Measurements from ENCODE around the gene EPHB4.

Gene EPHB4

DNA sequence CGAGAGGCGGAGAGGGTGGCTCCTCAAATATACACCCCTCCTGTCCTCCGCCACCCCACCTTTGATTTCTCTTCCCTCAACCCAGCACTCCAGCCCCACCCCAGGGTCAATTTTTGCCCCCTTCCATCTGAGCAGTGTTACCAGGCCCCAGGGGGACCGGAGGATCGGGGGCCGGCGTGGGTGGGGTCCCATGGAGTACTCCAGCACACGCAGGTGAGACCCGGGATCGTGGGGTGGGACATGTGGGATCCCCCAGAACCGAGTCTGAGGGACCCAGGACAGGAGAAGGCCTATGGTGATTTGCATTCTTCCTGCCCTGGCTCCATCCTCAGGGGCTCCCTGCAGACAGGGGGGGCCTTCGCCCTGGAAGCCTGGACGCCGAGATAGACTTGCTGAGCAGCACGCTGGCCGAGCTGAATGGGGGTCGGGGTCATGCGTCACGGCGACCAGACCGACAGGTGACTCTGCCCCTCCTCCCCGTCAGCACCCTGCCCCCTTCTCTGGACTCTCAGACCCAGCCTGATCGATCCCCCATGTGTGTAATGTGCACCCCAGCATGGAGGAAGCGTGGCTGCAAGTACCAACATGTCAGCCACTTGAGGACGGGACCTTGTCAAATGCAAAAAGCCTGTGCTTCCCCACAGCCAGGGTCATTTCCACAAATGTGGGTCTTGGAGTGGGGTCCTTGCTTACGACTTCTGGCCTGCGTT lies 40.6 kb upstream of the EPHB4 start:
- Histone ChIP-seq H3K36me3 (no peaks in the 10 kb centered on the region; the same call in 1 of the 2 replicates), H3K4me1 (peaks cover 9% of the 10 kb centered on the region), H3K27me3 (no peaks in the 10 kb centered on the region), H3K4me3 (ENCODE audit: low read depth, low read length) (no peak overlapping the region), H3K9me3 (no peaks in the 10 kb centered on the region)
- TF ChIP-seq, protein P1, sequence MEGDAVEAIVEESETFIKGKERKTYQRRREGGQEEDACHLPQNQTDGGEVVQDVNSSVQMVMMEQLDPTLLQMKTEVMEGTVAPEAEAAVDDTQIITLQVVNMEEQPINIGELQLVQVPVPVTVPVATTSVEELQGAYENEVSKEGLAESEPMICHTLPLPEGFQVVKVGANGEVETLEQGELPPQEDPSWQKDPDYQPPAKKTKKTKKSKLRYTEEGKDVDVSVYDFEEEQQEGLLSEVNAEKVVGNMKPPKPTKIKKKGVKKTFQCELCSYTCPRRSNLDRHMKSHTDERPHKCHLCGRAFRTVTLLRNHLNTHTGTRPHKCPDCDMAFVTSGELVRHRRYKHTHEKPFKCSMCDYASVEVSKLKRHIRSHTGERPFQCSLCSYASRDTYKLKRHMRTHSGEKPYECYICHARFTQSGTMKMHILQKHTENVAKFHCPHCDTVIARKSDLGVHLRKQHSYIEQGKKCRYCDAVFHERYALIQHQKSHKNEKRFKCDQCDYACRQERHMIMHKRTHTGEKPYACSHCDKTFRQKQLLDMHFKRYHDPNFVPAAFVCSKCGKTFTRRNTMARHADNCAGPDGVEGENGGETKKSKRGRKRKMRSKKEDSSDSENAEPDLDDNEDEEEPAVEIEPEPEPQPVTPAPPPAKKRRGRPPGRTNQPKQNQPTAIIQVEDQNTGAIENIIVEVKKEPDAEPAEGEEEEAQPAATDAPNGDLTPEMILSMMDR (IDR thresholded peaks at IDR 0.05; ENCODE audit: low read depth, low read length), result no peak
- no peak for DNase-seq

DNA sequence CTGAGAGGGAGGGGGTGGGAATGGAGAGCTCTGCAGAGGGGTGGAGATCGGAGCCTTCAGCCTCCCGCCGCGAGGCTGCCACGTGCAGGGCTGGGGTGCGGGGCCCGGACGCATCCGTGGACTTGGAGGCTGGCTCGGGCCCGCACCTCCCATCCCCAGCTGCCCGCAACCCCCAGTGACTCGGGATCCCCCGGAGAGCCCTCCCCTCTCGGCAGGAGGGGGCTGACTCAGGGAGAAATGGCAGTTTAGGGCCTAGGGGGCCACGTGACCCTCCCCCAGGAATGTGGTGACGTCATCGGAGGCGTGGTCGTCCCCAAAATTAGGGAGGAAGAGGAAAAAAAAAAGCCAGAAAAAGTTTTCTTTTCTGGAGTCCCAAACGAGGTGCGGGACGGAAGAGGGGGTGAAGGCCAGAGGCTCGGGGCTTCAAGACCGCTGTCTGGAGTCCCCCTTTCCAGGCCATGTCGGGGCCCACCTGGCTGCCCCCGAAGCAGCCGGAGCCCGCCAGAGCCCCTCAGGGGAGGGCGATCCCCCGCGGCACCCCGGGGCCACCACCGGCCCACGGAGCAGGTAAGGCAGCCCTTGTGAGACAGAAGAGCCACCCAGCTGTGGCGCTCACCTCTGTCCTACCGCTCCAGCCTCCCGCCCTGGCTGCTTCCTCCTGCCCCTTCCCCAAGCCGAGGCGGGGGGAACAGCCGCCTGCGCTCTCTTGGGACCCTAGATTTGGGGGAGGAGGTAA lies 39.9 kb upstream of the EPHB4 start, which contains the start of gene TRIP6:
Gene TRIP6, plus strand, starts transcription at position 348 of the 736 bp plus-strand sequence. Its CDS starts 111 bp downstream, at position 459.
- Histone ChIP-seq H3K4me3 (ENCODE audit: low read depth, low read length) (no peak within 1 kb of the TSS), H3K4me1 (peaks cover 9% of the 10 kb centered on the region)

DNA sequence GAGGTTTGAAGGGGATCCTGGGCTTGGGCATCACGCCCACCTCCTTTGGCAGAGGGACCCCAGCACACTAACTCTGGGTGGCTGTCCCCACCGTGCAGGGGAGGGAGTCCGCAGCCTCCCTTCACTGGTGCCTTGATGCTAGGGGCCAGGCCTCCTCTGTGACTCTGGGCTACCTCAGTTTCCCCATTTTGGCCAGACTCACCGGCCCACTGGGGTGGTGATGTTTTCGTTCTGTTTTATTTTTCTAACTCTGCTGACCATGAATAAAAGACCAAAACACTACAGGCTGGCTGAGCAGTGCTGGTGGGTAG lies 39.4 kb upstream of the EPHB4 start:
- H3K4me3 ChIP-seq (ENCODE audit: low read depth, low read length), result no peak overlapping the region
- TF ChIP-seq, protein P1 (IDR thresholded peaks at IDR 0.05; ENCODE audit: low read depth, low read length), result no peak
- H3K27me3 ChIP-seq, result no peaks in the 10 kb centered on the region
- H3K4me1 ChIP-seq, result peaks cover 9% of the 10 kb centered on the region
- H3K36me3 ChIP-seq, result no peaks in the 10 kb centered on the region; the same call in 1 of the 2 replicates
- DNase-seq, result no peak
- H3K9me3 ChIP-seq, result no peaks in the 10 kb centered on the region

More for the DNA sequence above, 39.9 kb upstream of the EPHB4 start, which contains the start of gene TRIP6:
- Histone ChIP-seq H3K27me3 (no peaks in the 10 kb centered on the region), H3K9me3 (no peaks in the 10 kb centered on the region), H3K36me3 (no peaks in the 10 kb centered on the region; the same call in 1 of the 2 replicates)
- no peak for DNase-seq
- TF ChIP-seq, protein P1 (IDR thresholded peaks at IDR 0.05; ENCODE audit: low read depth, low read length), result no peak

DNA sequence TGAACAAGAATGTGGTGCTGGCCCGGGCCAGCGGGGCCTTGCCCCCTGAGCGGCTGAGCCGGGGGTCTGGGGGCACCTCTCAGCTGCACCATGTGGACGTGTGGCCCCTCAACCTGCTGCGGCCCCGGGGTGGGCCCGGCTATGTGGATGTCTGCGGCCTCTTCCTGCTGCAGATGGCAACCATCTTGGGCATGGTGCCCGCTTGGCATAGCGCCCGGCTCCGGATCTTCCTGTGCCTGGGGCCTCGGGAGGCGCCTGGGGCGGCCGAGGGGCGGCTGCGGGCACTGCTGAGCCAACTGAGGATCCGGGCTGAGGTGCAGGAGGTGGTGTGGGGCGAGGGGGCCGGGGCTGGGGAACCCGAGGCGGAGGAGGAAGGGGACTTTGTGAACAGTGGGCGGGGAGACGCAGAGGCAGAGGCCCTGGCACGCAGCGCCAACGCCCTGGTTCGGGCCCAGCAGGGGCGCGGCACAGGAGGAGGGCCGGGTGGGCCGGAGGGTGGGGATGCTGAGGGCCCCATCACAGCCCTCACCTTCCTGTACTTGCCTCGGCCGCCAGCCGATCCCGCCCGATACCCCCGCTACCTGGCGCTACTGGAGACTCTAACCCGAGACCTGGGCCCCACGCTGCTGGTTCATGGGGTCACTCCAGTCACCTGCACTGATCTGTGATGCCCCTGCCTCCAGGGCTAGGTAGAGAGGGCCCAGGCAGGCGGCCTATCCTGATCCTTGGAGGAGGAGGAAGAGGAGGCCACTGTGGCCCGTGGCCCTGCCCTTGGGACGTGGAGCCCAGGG lies 38.8 kb upstream of the EPHB4 start:
- TF ChIP-seq, protein P1 (IDR thresholded peaks at IDR 0.05; ENCODE audit: low read depth, low read length), result no peak
- Histone ChIP-seq H3K4me1 (peaks cover 9% of the 10 kb centered on the region), H3K9me3 (no peaks in the 10 kb centered on the region), H3K27me3 (no peaks in the 10 kb centered on the region), H3K36me3 (no peaks in the 10 kb centered on the region; the same call in 1 of the 2 replicates), H3K4me3 (ENCODE audit: low read depth, low read length) (peak overlapping the region; percentile 23; the same call in 1 of the 2 replicates)
- peak; percentile 68 for DNase-seq

DNA sequence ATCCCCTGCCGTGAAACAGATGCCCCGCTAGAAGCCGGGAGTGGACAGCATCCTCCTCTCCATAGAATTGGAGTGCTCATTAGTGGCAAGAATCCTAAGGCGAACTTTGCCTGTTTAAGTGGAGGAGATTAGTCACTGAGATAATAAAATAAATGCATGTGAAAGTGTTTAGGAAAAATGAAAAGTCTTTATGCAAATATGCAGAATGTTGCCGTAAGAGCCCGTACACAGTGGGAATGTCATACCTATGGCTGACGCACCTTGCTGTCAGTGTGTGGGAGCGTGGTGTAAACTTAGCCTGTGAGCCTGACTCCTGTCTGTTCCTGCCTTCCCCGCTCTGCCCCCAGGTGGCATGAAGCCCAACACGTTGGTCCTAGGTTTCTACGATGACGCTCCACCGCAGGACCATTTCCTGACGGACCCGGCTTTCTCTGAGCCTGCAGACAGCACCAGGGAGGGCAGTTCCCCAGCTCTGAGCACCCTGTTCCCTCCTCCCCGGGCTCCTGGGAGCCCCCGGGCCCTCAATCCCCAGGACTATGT lies 38.1 kb upstream of the EPHB4 start:
- TF ChIP-seq, protein P1 (IDR thresholded peaks at IDR 0.05; ENCODE audit: low read depth, low read length), result 0 out of 2 replicates have a peak, but pooled peaks have one; percentile 15
- H3K36me3 ChIP-seq, result peaks cover 6% of the 10 kb centered on the region
- peak; percentile 47 for DNase-seq

More for the DNA sequence above, 38.1 kb upstream of the EPHB4 start:
- H3K27me3 ChIP-seq, result no peaks in the 10 kb centered on the region
- H3K4me3 ChIP-seq (ENCODE audit: low read depth, low read length), result peak overlapping the region; percentile 23; the same call in 1 of the 2 replicates
- no peaks in the 10 kb centered on the region for H3K9me3 ChIP-seq
- H3K4me1 ChIP-seq, result peaks cover 9% of the 10 kb centered on the region

Measured in BE2C (cell line).